ENCODE data around the gene RPF1. TPM values are rescaled to one million over a fixed set of nuclear protein-coding genes. Genes with fewer than 3 reads are reported as not detected.

The RPF1 gene
- total RNA-seq, 1 experiment from 2014 or later, result 31.7 TPM

DNA sequence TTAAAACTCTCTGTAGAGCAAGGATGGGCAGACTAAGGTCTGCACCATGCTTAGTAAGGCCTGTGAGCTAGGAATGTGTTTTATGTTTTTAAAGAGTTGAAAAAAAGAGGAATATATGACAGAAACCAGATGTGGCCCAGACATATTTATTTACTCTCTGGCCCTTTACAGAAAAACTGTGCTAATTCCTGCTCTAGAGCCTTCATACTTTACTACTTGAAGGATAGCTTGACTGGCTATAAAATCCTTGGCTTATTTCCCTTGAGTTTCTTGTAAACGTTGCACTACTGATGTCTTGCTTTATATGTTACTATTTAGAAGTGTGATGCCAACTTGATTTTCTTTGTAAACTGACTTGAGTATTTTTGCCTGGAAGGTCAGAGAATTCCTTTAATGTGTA is 61.7 kb downstream of the RPF1 start:
- H3K27ac Mint-ChIP-seq, result no peak overlapping the region
- H3K27me3 Mint-ChIP-seq (ENCODE audit: low read depth), result no peaks in the 10 kb centered on the region
- DNase-seq (ENCODE audit: low spot score) (no peak), ATAC-seq (no peak)
- ChIA-PET POLR2A (no interaction called here), CTCF (no interaction called here)
- TF ChIP-seq JAZF1 (CRISPR knock-in tag; IDR thresholded peaks at IDR 0.05), result no peak
- no peak for TF ChIP-seq SP1 (CRISPR knock-in tag; conservative IDR thresholded peaks at IDR 0.05)
- no peak for TF ChIP-seq ETV6 (CRISPR knock-in tag; IDR thresholded peaks at IDR 0.05)
- no peak for TF ChIP-seq SMAD3 (CRISPR knock-in tag; IDR thresholded peaks at IDR 0.05; ENCODE audit: borderline replicate concordance)
- TF ChIP-seq NR1H2 (CRISPR knock-in tag; IDR thresholded peaks at IDR 0.05), result no peak
- TF ChIP-seq ELF4 (CRISPR knock-in tag; IDR thresholded peaks at IDR 0.05; ENCODE audit: low read depth), result no peak
- TF ChIP-seq, protein P1, sequence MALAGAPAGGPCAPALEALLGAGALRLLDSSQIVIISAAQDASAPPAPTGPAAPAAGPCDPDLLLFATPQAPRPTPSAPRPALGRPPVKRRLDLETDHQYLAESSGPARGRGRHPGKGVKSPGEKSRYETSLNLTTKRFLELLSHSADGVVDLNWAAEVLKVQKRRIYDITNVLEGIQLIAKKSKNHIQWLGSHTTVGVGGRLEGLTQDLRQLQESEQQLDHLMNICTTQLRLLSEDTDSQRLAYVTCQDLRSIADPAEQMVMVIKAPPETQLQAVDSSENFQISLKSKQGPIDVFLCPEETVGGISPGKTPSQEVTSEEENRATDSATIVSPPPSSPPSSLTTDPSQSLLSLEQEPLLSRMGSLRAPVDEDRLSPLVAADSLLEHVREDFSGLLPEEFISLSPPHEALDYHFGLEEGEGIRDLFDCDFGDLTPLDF (CRISPR knock-in tag; IDR thresholded peaks at IDR 0.05), result no peak
- no peak for TF ChIP-seq MYBL2 (CRISPR knock-in tag; IDR thresholded peaks at IDR 0.05)
- no peak for TF ChIP-seq OVOL2 (CRISPR knock-in tag; IDR thresholded peaks at IDR 0.05; ENCODE audit: borderline replicate concordance)
- TF ChIP-seq, protein P2, sequence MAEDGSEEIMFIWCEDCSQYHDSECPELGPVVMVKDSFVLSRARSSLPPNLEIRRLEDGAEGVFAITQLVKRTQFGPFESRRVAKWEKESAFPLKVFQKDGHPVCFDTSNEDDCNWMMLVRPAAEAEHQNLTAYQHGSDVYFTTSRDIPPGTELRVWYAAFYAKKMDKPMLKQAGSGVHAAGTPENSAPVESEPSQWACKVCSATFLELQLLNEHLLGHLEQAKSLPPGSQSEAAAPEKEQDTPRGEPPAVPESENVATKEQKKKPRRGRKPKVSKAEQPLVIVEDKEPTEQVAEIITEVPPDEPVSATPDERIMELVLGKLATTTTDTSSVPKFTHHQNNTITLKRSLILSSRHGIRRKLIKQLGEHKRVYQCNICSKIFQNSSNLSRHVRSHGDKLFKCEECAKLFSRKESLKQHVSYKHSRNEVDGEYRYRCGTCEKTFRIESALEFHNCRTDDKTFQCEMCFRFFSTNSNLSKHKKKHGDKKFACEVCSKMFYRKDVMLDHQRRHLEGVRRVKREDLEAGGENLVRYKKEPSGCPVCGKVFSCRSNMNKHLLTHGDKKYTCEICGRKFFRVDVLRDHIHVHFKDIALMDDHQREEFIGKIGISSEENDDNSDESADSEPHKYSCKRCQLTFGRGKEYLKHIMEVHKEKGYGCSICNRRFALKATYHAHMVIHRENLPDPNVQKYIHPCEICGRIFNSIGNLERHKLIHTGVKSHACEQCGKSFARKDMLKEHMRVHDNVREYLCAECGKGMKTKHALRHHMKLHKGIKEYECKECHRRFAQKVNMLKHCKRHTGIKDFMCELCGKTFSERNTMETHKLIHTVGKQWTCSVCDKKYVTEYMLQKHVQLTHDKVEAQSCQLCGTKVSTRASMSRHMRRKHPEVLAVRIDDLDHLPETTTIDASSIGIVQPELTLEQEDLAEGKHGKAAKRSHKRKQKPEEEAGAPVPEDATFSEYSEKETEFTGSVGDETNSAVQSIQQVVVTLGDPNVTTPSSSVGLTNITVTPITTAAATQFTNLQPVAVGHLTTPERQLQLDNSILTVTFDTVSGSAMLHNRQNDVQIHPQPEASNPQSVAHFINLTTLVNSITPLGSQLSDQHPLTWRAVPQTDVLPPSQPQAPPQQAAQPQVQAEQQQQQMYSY (CRISPR knock-in tag; IDR thresholded peaks at IDR 0.05), result no peak
- no peak for TF ChIP-seq ZNF263 (CRISPR knock-in tag; IDR thresholded peaks at IDR 0.05; ENCODE audit: low read depth)
- no peak for TF ChIP-seq SMAD4 (CRISPR knock-in tag; IDR thresholded peaks at IDR 0.05)
- TF ChIP-seq, protein P3, sequence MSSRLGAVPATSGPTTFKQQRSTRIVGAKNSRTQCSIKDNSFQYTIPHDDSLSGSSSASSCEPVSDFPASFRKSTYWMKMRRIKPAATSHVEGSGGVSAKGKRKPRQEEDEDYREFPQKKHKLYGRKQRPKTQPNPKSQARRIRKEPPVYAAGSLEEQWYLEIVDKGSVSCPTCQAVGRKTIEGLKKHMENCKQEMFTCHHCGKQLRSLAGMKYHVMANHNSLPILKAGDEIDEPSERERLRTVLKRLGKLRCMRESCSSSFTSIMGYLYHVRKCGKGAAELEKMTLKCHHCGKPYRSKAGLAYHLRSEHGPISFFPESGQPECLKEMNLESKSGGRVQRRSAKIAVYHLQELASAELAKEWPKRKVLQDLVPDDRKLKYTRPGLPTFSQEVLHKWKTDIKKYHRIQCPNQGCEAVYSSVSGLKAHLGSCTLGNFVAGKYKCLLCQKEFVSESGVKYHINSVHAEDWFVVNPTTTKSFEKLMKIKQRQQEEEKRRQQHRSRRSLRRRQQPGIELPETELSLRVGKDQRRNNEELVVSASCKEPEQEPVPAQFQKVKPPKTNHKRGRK (CRISPR knock-in tag; IDR thresholded peaks at IDR 0.05; ENCODE audit: borderline replicate concordance), result no peak
- no peaks in the 10 kb centered on the region for H3K4me1 Mint-ChIP-seq
- H3K36me3 Mint-ChIP-seq, result no peaks in the 10 kb centered on the region
- H3K4me3 Mint-ChIP-seq, result no peak overlapping the region
- no peaks in the 10 kb centered on the region for H3K9me3 Mint-ChIP-seq

DNA sequence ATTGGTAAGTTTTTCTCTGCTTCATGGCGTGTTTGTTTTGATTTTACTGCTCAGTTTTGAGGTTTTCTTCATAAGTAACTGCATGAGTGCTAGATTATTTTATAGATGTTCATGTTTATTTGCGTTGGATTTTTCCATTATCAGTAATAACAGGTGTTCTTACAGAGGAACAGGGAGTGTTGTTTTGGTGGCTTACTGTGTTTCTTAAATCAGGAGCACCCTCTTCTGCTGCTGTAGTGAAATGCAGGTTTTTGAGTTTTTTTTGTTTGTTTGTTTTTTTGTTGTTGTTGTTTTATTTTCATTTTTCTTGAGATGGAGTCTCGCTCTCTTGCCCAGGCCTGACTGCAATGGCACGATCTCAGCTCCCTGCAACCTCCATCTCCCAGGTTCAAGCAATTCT is 62.6 kb downstream of the RPF1 start:
- H3K36me3 Mint-ChIP-seq, result no peaks in the 10 kb centered on the region
- ChIA-PET POLR2A (no interaction called here), CTCF (no interaction called here)
- H3K4me1 Mint-ChIP-seq, result no peaks in the 10 kb centered on the region
- ATAC-seq (no peak), DNase-seq (ENCODE audit: low spot score) (no peak)
- H3K27me3 Mint-ChIP-seq (ENCODE audit: low read depth), result no peaks in the 10 kb centered on the region
- no peaks in the 10 kb centered on the region for H3K9me3 Mint-ChIP-seq
- H3K27ac Mint-ChIP-seq, result no peak overlapping the region
- H3K4me3 Mint-ChIP-seq, result no peak overlapping the region
- TF ChIP-seq NR2C2 (CRISPR knock-in tag; IDR thresholded peaks at IDR 0.05) (no peak), ZNF138 (CRISPR knock-in tag; conservative IDR thresholded peaks at IDR 0.05) (no peak), ZNF263 (CRISPR knock-in tag; IDR thresholded peaks at IDR 0.05; ENCODE audit: low read depth) (no peak), MYBL2 (CRISPR knock-in tag; IDR thresholded peaks at IDR 0.05) (no peak), FOXK1 (CRISPR knock-in tag; IDR thresholded peaks at IDR 0.05) (no peak), SMAD3 (CRISPR knock-in tag; IDR thresholded peaks at IDR 0.05; ENCODE audit: borderline replicate concordance) (no peak), ZNF416 (CRISPR knock-in tag; IDR thresholded peaks at IDR 0.05) (no peak)
- TF ChIP-seq, protein P4, sequence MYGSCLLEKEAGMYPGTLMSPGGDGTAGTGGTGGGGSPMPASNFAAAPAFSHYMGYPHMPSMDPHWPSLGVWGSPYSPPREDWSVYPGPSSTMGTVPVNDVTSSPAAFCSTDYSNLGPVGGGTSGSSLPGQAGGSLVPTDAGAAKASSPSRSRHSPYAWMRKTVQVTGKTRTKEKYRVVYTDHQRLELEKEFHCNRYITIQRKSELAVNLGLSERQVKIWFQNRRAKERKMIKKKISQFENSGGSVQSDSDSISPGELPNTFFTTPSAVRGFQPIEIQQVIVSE (CRISPR knock-in tag; IDR thresholded peaks at IDR 0.05; ENCODE audit: borderline replicate concordance), result no peak
- TF ChIP-seq, protein P5, sequence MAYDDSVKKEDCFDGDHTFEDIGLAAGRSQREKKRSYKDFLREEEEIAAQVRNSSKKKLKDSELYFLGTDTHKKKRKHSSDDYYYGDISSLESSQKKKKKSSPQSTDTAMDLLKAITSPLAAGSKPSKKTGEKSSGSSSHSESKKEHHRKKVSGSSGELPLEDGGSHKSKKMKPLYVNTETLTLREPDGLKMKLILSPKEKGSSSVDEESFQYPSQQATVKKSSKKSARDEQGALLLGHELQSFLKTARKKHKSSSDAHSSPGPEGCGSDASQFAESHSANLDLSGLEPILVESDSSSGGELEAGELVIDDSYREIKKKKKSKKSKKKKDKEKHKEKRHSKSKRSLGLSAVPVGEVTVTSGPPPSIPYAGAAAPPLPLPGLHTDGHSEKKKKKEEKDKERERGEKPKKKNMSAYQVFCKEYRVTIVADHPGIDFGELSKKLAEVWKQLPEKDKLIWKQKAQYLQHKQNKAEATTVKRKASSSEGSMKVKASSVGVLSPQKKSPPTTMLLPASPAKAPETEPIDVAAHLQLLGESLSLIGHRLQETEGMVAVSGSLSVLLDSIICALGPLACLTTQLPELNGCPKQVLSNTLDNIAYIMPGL (CRISPR knock-in tag; IDR thresholded peaks at IDR 0.05), result no peak
- TF ChIP-seq, protein P6, sequence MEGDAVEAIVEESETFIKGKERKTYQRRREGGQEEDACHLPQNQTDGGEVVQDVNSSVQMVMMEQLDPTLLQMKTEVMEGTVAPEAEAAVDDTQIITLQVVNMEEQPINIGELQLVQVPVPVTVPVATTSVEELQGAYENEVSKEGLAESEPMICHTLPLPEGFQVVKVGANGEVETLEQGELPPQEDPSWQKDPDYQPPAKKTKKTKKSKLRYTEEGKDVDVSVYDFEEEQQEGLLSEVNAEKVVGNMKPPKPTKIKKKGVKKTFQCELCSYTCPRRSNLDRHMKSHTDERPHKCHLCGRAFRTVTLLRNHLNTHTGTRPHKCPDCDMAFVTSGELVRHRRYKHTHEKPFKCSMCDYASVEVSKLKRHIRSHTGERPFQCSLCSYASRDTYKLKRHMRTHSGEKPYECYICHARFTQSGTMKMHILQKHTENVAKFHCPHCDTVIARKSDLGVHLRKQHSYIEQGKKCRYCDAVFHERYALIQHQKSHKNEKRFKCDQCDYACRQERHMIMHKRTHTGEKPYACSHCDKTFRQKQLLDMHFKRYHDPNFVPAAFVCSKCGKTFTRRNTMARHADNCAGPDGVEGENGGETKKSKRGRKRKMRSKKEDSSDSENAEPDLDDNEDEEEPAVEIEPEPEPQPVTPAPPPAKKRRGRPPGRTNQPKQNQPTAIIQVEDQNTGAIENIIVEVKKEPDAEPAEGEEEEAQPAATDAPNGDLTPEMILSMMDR (IDR thresholded peaks at IDR 0.05), result no peak
- TF ChIP-seq, protein P2 (CRISPR knock-in tag; IDR thresholded peaks at IDR 0.05), result no peak

All from WTC11 (cell line).